ENCODE measurements around the gene EIF2B1. TPM values are rescaled to one million over a fixed set of nuclear protein-coding genes. Genes with fewer than 3 reads are reported as not detected.

EIF2B1 gene
- total RNA-seq = 98.2 and 117 TPM in 2 replicates
- polyA plus RNA-seq (2012) = 43.3 TPM

- peak; percentile 98 for DNase-seq (ENCODE audit: low read depth)
Measured at GRCh38 chr12:123633379-123634141, at the start of gene EIF2B1, which contains the start of gene GTF2H3. Gene EIF2B1 (minus strand): TSS chr12:123633686. CDS start chr12:123633557, 129 bp downstream. Gene GTF2H3 (plus strand): TSS chr12:123633829. CDS start chr12:123633860, 31 bp downstream.

DNA sequence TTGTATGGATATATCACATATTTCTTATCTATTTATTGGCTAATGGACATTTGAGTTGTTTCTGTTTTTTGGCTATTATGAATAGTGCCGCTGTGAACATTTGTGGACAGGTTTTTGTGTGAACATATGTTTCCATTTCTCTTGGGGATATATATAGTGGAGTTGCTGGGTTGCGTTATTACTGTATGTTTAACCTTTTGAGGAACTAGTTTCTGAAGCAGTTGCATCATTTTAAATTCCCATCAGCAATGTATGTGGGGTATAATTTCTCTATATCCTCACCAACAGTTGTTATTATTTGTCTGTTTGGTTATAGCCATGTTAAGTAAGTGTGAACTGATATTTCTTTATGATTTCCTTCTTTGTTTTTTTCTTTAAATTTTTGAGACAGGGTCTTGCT is 48.1 kb upstream of the EIF2B1 start:
- no peak for DNase-seq (ENCODE audit: low read depth)

- no peak for DNase-seq (ENCODE audit: low read depth)
Measured at GRCh38 chr12:123678981-123679380, 45.5 kb upstream of the EIF2B1 start.

GRCh38 chr12:123676616-123677320 is 43.3 kb upstream of the EIF2B1 start:
- no peak for DNase-seq (ENCODE audit: low read depth)

- no peak for DNase-seq (ENCODE audit: low read depth)
Measured at GRCh38 chr12:123675436-123675835, 42.0 kb upstream of the EIF2B1 start.

DNA sequence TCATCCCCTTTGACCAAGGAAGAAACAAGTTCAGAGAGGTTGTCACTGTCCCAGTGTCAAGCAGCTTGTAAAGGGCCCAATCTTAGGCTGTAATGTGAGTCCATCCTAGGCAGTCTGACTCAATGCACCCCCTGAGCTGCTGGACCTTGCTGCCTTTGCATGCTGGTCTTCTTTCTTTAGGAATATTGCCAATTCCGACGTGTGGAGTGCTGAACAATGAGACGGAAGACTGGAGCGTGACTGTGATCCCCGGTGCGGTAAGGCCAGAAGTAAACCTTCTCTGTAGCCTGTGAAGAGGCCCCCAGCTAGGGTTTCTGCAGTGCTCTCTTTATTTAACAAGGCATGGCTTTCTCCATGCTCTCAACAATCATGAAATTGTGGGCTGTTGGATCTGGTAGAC is 38.4 kb upstream of the EIF2B1 start:
- DNase-seq (ENCODE audit: low read depth) = no peak

GRCh38 chr12:123670882-123671728 is 37.6 kb upstream of the EIF2B1 start, which contains the start of gene TCTN2:
Gene TCTN2 (plus strand): TSS chr12:123671113. CDS start chr12:123671241, 128 bp downstream.
- peak; percentile 94 for DNase-seq (ENCODE audit: low read depth)

DNA sequence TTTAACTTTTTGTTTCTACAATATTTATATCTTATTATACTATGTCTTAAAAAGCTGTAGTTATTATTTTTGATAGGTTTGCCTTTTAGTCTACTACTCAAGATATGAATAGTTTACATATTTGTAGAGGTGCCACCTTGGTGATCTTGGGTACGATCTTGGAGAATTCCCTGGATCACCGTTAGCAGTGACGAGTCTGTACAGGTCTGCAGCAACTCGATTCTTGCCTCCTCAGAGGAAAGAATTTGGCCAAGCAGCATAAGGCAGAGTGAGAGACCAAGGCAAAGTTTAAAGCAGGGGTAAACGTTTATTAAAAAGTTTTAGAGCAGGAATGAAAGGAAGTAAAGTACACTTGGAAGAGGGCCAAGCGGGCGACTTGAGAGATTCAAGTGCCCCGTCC is 34.3 kb upstream of the EIF2B1 start:
- no peak for DNase-seq (ENCODE audit: low read depth)

DNA sequence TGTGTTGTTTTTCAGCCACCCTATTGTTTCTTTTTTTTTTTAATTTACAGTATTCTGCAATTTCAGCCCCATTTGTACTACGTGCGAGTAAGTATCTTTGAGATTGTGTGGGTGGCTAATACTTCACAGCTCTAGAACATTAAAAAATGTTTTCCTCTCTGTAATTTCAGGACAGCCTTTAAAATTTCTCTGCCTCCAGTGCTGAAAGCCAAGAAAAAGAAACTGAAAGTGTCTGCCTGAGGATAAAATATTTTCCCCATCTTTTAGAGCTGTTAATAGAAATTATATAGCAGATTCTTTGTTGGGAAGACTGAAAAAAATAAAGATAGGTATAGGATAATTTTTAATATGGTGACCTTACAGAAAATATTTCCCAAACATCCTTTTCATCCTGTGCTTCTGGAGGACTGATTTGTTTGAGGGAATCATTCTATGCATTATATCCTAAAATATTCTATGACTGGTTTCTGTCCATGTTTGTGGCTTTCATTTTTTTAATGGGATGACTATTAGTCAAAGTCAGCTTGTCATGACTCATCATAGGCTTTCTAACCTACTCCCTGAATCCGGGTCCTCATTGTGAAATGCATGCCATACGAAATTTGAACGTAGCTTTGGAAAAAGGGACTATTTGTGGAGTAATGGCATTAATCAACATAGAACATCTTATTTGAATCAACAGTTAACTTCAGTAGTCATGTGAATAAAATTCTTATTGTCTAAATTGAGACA is 26.7 kb upstream of the EIF2B1 start:
- peak; percentile 76 for DNase-seq (ENCODE audit: low read depth)

DNA sequence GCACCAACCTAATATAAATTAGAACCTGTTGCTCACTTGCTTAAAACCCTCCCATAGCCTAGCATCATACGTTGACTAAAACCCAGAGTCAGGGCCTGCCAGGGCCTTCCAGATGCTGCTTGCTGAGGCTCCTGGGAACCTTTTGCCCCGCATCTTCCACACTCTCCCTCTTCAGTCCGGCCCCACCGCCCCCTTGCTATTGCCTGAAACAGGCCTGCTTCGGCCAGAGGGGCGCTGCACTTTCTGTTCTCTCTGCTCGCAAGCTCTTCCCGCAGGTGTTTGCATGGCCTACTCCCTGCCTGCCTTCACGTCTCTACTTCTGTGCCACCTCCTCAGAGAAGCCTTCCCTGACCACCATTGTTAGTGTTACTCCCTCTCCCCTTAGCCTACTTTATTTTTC is 23.7 kb upstream of the EIF2B1 start:
- DNase-seq (ENCODE audit: low read depth) = no peak

DNA sequence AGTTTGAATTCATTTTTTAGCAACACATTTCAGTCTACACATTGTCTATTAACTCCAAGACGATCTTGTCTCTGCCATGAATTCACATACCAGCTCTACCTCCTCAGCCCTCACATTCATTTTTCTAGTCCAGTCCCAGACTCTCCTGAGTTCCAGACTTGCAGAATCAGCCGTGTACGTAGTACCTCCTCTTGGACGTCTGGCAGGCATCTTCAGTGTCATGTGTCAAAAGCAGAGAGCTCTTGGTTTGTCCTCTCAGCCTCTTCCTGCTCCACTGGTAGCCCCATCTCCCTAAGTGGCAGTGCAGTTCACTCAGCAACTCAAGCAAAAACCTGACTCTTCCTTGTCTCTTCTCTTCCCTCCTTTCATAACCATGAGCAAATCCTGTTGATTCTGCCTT is 22.9 kb upstream of the EIF2B1 start:
- DNase-seq (ENCODE audit: low read depth) = no peak

- DNase-seq (ENCODE audit: low read depth) = peak; percentile 79
Measured at GRCh38 chr12:123655420-123655819, 21.9 kb upstream of the EIF2B1 start.

GRCh38 chr12:123654129-123654701 is 20.7 kb upstream of the EIF2B1 start:
- no peak for DNase-seq (ENCODE audit: low read depth)

- DNase-seq (ENCODE audit: low read depth) = no peak
Measured at GRCh38 chr12:123648401-123648800, 14.9 kb upstream of the EIF2B1 start.

DNA sequence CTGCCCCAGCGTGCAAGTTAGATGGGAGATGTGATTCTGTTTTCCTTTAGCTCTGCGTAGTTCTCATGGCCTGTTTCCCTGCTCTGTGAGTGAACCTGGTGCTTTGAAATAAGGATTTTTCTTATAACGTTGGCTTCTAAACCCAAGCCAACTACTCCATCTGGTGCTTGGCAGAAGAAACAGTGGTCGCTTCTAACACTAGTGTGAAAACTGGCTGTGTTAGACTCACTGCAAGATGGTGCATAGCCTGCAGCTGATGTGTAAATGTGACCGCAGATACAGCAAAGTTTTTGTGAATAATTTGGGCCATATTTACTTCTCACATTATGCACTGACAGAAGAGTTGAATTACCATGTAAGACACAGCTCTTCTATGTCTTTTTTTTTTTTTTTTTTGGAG is 12.4 kb upstream of the EIF2B1 start:
- no peak for DNase-seq (ENCODE audit: low read depth)

GRCh38 chr12:123645380-123645779 is 11.9 kb upstream of the EIF2B1 start:
- DNase-seq (ENCODE audit: low read depth) = no peak

- no peak for DNase-seq (ENCODE audit: low read depth)
Measured at GRCh38 chr12:123643911-123644310, 10.4 kb upstream of the EIF2B1 start.

DNA sequence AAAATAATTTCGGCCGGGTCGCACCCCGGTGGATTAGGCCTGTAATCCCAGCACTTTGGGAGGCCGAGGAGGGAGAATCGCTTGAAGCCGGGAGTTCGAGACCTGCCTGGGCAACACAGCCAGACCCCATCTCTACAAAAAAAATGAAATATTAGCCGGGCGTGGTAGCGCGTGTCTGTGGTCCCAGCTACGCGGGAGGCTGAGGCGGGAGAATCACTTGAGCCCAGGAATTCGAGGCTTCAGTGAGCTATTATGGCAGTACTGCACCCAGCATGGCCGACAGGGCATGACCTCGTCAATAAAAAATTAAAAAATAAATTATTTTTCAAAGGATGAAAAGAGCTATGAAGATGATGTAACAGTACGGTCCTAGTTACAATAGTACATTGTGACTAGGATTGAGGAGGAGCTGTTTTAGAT is 666 bp upstream of the EIF2B1 start:
- no peak for DNase-seq (ENCODE audit: low read depth)

- no peak for DNase-seq (ENCODE audit: low read depth)
Measured at GRCh38 chr12:123621619-123622530, 11.6 kb downstream of the EIF2B1 start.

Data from myocyte (in vitro differentiated cells).